ENCODE results near the gene CNKSR3. TPM values are rescaled to one million over a fixed set of nuclear protein-coding genes. Genes with fewer than 3 reads are reported as not detected.
A peak's percentile ranks its signal among the peaks of the same experiment; 100 is the strongest.

The CNKSR3 gene
- total and polyA plus RNA-seq, 5 experiments from 2014 or later, result 0.01 TPM; not detected in 4

- DNase-seq (no peak), ATAC-seq (no peak)
- Mint-ChIP-seq H3K36me3 (no peaks in the 10 kb centered on the region), H3K4me3 (no peak overlapping the region), H3K27ac (no peak overlapping the region), H3K4me1 (no peaks in the 10 kb centered on the region), H3K9me3 (peaks cover 0 to 11% (median 4%) of the 10 kb centered on the region in 9 donors), H3K27me3 (no peaks in the 10 kb centered on the region)
- POLR2A ChIA-PET, result no interaction called here
Observed at GRCh38 chr6:154427446-154427845, 83.0 kb downstream of the CNKSR3 start.

- Mint-ChIP-seq H3K27ac (no peak overlapping the region), H3K4me3 (no peak overlapping the region), H3K36me3 (no peaks in the 10 kb centered on the region), H3K9me3 (peaks cover 0 to 6% (median under 1%) of the 10 kb centered on the region in 9 donors), H3K27me3 (no peaks in the 10 kb centered on the region), H3K4me1 (no peaks in the 10 kb centered on the region)
- ATAC-seq, result no peak
- DNase-seq, result no peak
- POLR2A ChIA-PET, result no interaction called here
Observed at GRCh38 chr6:154426997-154427396, 83.5 kb downstream of the CNKSR3 start.

GRCh38 chr6:154425034-154425433 lies 85.5 kb downstream of the CNKSR3 start:
- Mint-ChIP-seq H3K4me3 (no peak overlapping the region), H3K4me1 (no peaks in the 10 kb centered on the region), H3K27ac (no peak overlapping the region), H3K9me3 (no peaks in the 10 kb centered on the region), H3K27me3 (no peaks in the 10 kb centered on the region), H3K36me3 (no peaks in the 10 kb centered on the region)
- ATAC-seq (no peak), DNase-seq (no peak)
- POLR2A ChIA-PET, result no interaction called here

GRCh38 chr6:154414021-154414813 lies 96.3 kb downstream of the CNKSR3 start:
- POLR2A ChIA-PET, result no interaction called here
- H3K36me3 Mint-ChIP-seq, result no peaks in the 10 kb centered on the region
- DNase-seq, result no peak
- no peak overlapping the region for H3K4me3 Mint-ChIP-seq
- no peak for ATAC-seq
- H3K27ac Mint-ChIP-seq, result no peak overlapping the region
- no peaks in the 10 kb centered on the region for H3K9me3 Mint-ChIP-seq
- peaks cover 0 to 8% (median 3%) of the 10 kb centered on the region in 5 donors for H3K27me3 Mint-ChIP-seq
- no peaks in the 10 kb centered on the region for H3K4me1 Mint-ChIP-seq

GRCh38 chr6:154412106-154412820 lies 98.2 kb downstream of the CNKSR3 start:
- DNase-seq (no peak), ATAC-seq (no peak)
- POLR2A ChIA-PET, result no interaction called here
- Mint-ChIP-seq H3K27me3 (peaks cover 0 to 4% (median 0%) of the 10 kb centered on the region in 5 donors), H3K4me3 (no peak overlapping the region), H3K36me3 (no peaks in the 10 kb centered on the region), H3K4me1 (no peaks in the 10 kb centered on the region), H3K9me3 (no peaks in the 10 kb centered on the region), H3K27ac (no peak overlapping the region)

GRCh38 chr6:154411076-154411475 lies 99.4 kb downstream of the CNKSR3 start:
- ATAC-seq (no peak), DNase-seq (no peak)
- Mint-ChIP-seq H3K36me3 (no peaks in the 10 kb centered on the region), H3K27me3 (peaks cover 0 to 4% (median 3%) of the 10 kb centered on the region in 5 donors), H3K9me3 (no peaks in the 10 kb centered on the region), H3K27ac (no peak overlapping the region), H3K4me3 (no peak overlapping the region), H3K4me1 (no peaks in the 10 kb centered on the region)
- POLR2A ChIA-PET, result no interaction called here

- Mint-ChIP-seq H3K4me1 (no peaks in the 10 kb centered on the region), H3K27ac (no peak overlapping the region), H3K4me3 (no peak overlapping the region), H3K27me3 (peaks cover 0 to 4% (median 3%) of the 10 kb centered on the region in 5 donors), H3K36me3 (no peaks in the 10 kb centered on the region), H3K9me3 (no peaks in the 10 kb centered on the region)
- POLR2A ChIA-PET, result no interaction called here
- DNase-seq (no peak), ATAC-seq (no peak)
Observed at GRCh38 chr6:154410619-154411072, 99.8 kb downstream of the CNKSR3 start.

- peak in 2 of 10 donors; percentile 2 to 6 for DNase-seq
- H3K27me3 Mint-ChIP-seq, result peaks cover 0 to 3% (median 0%) of the 10 kb centered on the region in 5 donors
- POLR2A ChIA-PET, result no interaction called here
- H3K4me1 Mint-ChIP-seq, result peaks cover 0 to under 1% (median 0%) of the 10 kb centered on the region in 4 donors
- H3K27ac Mint-ChIP-seq, result no peak overlapping the region
- no peak overlapping the region for H3K4me3 Mint-ChIP-seq
- ATAC-seq, result no peak
- no peaks in the 10 kb centered on the region for H3K9me3 Mint-ChIP-seq
- no peaks in the 10 kb centered on the region for H3K36me3 Mint-ChIP-seq
Observed at GRCh38 chr6:154408891-154409500, 101.5 kb downstream of the CNKSR3 start.

GRCh38 chr6:154407440-154407839 lies 103.0 kb downstream of the CNKSR3 start:
- POLR2A ChIA-PET, result no interaction called here
- H3K4me3 Mint-ChIP-seq, result no peak overlapping the region
- DNase-seq (no peak), ATAC-seq (no peak)
- H3K4me1 Mint-ChIP-seq, result peaks cover 0 to 5% (median 0%) of the 10 kb centered on the region in 4 donors
- peaks cover 0 to 3% (median 0%) of the 10 kb centered on the region in 5 donors for H3K27me3 Mint-ChIP-seq
- H3K27ac Mint-ChIP-seq, result no peak overlapping the region
- no peaks in the 10 kb centered on the region for H3K9me3 Mint-ChIP-seq
- no peaks in the 10 kb centered on the region for H3K36me3 Mint-ChIP-seq

GRCh38 chr6:154406869-154407268 lies 103.6 kb downstream of the CNKSR3 start:
- no peak overlapping the region for H3K27ac Mint-ChIP-seq
- POLR2A ChIA-PET, result no interaction called here
- no peak for ATAC-seq
- no peak overlapping the region for H3K4me3 Mint-ChIP-seq
- H3K4me1 Mint-ChIP-seq, result peaks cover 0 to 5% (median 0%) of the 10 kb centered on the region in 4 donors
- H3K27me3 Mint-ChIP-seq, result peaks cover 0 to 3% (median 0%) of the 10 kb centered on the region in 5 donors
- no peaks in the 10 kb centered on the region for H3K36me3 Mint-ChIP-seq
- no peak for DNase-seq
- no peaks in the 10 kb centered on the region for H3K9me3 Mint-ChIP-seq

GRCh38 chr6:154406301-154406700 lies 104.2 kb downstream of the CNKSR3 start:
- H3K27me3 Mint-ChIP-seq, result peaks cover 0 to 3% (median 0%) of the 10 kb centered on the region in 5 donors
- no peak overlapping the region for H3K4me3 Mint-ChIP-seq
- H3K9me3 Mint-ChIP-seq, result no peaks in the 10 kb centered on the region
- POLR2A ChIA-PET, result no interaction called here
- no peak for ATAC-seq
- DNase-seq, result no peak
- peaks cover 0 to 5% (median 0%) of the 10 kb centered on the region in 4 donors for H3K4me1 Mint-ChIP-seq
- H3K27ac Mint-ChIP-seq, result no peak overlapping the region
- no peaks in the 10 kb centered on the region for H3K36me3 Mint-ChIP-seq

GRCh38 chr6:154404791-154405400 lies 105.6 kb downstream of the CNKSR3 start:
- H3K27ac Mint-ChIP-seq, result no peak overlapping the region
- POLR2A ChIA-PET, result no interaction called here
- peaks cover 0 to 5% (median 0%) of the 10 kb centered on the region in 4 donors for H3K4me1 Mint-ChIP-seq
- peaks cover 0 to 3% (median 0%) of the 10 kb centered on the region in 5 donors for H3K27me3 Mint-ChIP-seq
- no peak for ATAC-seq
- no peaks in the 10 kb centered on the region for H3K36me3 Mint-ChIP-seq
- no peak overlapping the region for H3K4me3 Mint-ChIP-seq
- H3K9me3 Mint-ChIP-seq, result no peaks in the 10 kb centered on the region
- DNase-seq, result no peak

GRCh38 chr6:154403788-154404187 lies 106.7 kb downstream of the CNKSR3 start:
- no peaks in the 10 kb centered on the region for H3K9me3 Mint-ChIP-seq
- no peak overlapping the region for H3K4me3 Mint-ChIP-seq
- peak overlapping the region in 1 of 10 donors; percentile 25 for H3K27ac Mint-ChIP-seq
- H3K4me1 Mint-ChIP-seq, result peaks cover 0 to 5% (median 0%) of the 10 kb centered on the region in 4 donors
- no peaks in the 10 kb centered on the region for H3K36me3 Mint-ChIP-seq
- DNase-seq (no peak), ATAC-seq (no peak)
- POLR2A ChIA-PET, result no interaction called here
- H3K27me3 Mint-ChIP-seq, result peaks cover 0 to 3% (median 0%) of the 10 kb centered on the region in 5 donors

Measured in naive thymus-derived CD8-positive, alpha-beta T cell (primary cell).